Thoracic aorta (tissue), 2 donors: ENCODE data around the gene LOXL1. TPM values are rescaled to one million over a fixed set of nuclear protein-coding genes. Genes with fewer than 3 reads are reported as not detected.

Experiments
- ATAC-seq: fragments of 150-250 bp; one replicate; pipeline ENCODE4 v1.8.0; 2017; ENCODE audit warnings: low read depth; ENCODE audit not compliant: insufficient number of reproducible peaks, low FRiP score
- DNase-seq: peaks from one replicate; pipeline ENCODE4 v3.0.0-alpha.2; 2020; ENCODE audit warnings: low spot score
- H3K27ac ChIP-seq, 2 donors: fragments of 200-600 bp; sonication (generic); 1 replicate in 1 of 2; 2 replicates in 1 of 2; pipeline ENCODE4 v1.5.1; 2016; ENCODE audit warnings: mild to moderate bottlenecking in 2 of 2, moderate library complexity in 2 of 2
- H3K27me3 ChIP-seq: fragments of 200-600 bp; sonication (generic); replicated peaks from 2 replicates; pipeline ENCODE4 v1.6.0; 2016; ENCODE audit warnings: mild to moderate bottlenecking; ENCODE audit not compliant: insufficient read depth
- H3K36me3 ChIP-seq: fragments of 200-600 bp; sonication (generic); one replicate; pipeline ENCODE4 v1.5.1; 2016
- H3K4me1 ChIP-seq, 2 donors: fragments of 200-600 bp; sonication (generic); 1 replicate in 1 of 2; 2 replicates in 1 of 2; pipeline versions ENCODE4 v1.5.1 to v1.6.0; 2016; ENCODE audit warnings: low read depth in 2 of 2, mild to moderate bottlenecking in 1 of 2; ENCODE audit not compliant: control insufficient read depth in 1 of 2
- H3K4me3 ChIP-seq: fragments of 200-600 bp; sonication (generic); 2 replicates; pipeline ENCODE4 v1.5.1; 2016; ENCODE audit warnings: mild to moderate bottlenecking
- H3K9me3 ChIP-seq: fragments of 200-600 bp; sonication (generic); 2 replicates; pipeline ENCODE4 v1.5.1; 2016
- total RNA-seq, 2 donors: library from RNA; depleted of rRNA; stranded (reverse); fragments of >200 nt; gene quantifications; one replicate each; pipeline versions ENCODE4 v1.1.0 to v1.2.3, GENCODE V29; 2016
- TF ChIP-seq, protein P1 (sequence below): fragments of 200-600 bp; sonication (generic); IDR thresholded peaks from one replicate; pipeline ENCODE4 v1.5.1; 2019; ENCODE audit warnings: antibody characterized with exemption

Gene LOXL1
- total RNA-seq, 2 donors from 2014 or later: 164 to 321 TPM

DNA sequence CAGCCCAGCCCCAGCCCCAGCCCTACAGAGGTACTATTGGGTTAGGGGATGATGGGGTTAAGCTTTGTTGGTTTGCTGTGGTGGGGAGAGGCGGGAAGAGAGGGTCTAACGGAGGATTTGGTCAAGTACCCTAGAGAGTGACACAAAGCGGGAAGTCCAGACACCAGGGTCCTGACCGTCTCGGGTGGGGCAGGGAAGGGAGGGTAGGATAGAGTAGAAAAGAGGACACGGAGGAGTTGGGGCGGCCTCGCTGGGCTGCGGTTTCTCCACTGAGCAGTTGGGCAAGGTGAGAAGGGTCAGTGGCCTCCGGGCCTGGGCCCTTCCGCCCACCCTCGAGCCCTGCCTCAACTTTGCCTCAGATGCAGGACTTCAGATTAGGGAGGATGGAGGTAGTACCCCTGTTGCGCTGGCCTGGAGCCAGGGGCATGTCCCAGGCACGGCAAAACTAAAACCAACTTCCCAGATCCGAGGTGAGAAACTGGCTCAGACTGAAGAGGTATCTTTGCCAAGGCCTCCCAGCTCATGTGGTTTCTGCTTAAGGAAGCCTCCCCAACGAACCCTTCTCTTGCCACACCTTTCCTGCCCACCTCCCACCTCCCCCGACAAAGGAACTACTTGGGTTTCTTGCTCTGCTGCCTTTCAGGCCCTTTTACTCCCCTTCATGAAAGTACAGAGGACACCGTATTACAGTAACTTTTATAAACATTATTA lies 68.8 kb downstream of the LOXL1 start:
- DNase-seq: no peak
- H3K27ac ChIP-seq: peak overlapping the region; percentile 89 to 90
- H3K9me3 ChIP-seq: no peaks in the 10 kb centered on the region
- TF ChIP-seq, protein P1, sequence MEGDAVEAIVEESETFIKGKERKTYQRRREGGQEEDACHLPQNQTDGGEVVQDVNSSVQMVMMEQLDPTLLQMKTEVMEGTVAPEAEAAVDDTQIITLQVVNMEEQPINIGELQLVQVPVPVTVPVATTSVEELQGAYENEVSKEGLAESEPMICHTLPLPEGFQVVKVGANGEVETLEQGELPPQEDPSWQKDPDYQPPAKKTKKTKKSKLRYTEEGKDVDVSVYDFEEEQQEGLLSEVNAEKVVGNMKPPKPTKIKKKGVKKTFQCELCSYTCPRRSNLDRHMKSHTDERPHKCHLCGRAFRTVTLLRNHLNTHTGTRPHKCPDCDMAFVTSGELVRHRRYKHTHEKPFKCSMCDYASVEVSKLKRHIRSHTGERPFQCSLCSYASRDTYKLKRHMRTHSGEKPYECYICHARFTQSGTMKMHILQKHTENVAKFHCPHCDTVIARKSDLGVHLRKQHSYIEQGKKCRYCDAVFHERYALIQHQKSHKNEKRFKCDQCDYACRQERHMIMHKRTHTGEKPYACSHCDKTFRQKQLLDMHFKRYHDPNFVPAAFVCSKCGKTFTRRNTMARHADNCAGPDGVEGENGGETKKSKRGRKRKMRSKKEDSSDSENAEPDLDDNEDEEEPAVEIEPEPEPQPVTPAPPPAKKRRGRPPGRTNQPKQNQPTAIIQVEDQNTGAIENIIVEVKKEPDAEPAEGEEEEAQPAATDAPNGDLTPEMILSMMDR: no peak
- ATAC-seq: no peak
- peak overlapping the region; percentile 95 for H3K4me3 ChIP-seq
- H3K27me3 ChIP-seq: no peaks in the 10 kb centered on the region
- H3K4me1 ChIP-seq: peaks cover 52 to 74% of the 10 kb centered on the region in 2 donors
- peaks cover 17% of the 10 kb centered on the region for H3K36me3 ChIP-seq

DNA sequence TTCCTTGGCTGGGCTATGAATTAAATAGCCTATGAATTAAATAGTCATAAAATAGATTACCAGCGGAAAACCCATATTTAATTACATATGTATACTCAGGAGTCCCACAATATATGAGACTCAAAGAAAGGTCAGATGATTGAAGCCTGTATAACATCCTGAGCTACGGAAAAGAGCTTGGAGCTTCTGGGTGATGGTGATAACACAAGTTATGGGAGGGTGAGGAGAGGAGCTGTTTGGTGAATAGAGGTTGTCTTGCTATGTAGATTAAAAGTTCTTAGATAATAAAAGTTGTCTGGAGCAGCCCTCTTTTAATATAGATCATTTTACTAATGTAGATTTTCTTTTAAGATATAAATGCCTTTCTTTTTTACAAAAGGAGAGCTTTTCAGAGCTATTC lies 70.0 kb downstream of the LOXL1 start:
- Histone ChIP-seq H3K27ac (peak overlapping the region; percentile 89 to 90), H3K4me3 (peak overlapping the region; percentile 95), H3K36me3 (peaks cover 17% of the 10 kb centered on the region), H3K27me3 (no peaks in the 10 kb centered on the region), H3K9me3 (no peaks in the 10 kb centered on the region), H3K4me1 (peaks cover 47 to 68% of the 10 kb centered on the region in 2 donors)
- DNase-seq (no peak), ATAC-seq (no peak)
- TF ChIP-seq, protein P1: no peak

GRCh38 chr15:73996939-73997338 lies 70.7 kb downstream of the LOXL1 start:
- Histone ChIP-seq H3K9me3 (no peaks in the 10 kb centered on the region), H3K36me3 (peaks cover 17% of the 10 kb centered on the region), H3K4me3 (peak overlapping the region; percentile 95), H3K27ac (peak overlapping the region in 1 of 2 donors; percentile 89), H3K27me3 (no peaks in the 10 kb centered on the region), H3K4me1 (peaks cover 43 to 64% of the 10 kb centered on the region in 2 donors)
- DNase-seq (no peak), ATAC-seq (no peak)
- TF ChIP-seq, protein P1: no peak

DNA sequence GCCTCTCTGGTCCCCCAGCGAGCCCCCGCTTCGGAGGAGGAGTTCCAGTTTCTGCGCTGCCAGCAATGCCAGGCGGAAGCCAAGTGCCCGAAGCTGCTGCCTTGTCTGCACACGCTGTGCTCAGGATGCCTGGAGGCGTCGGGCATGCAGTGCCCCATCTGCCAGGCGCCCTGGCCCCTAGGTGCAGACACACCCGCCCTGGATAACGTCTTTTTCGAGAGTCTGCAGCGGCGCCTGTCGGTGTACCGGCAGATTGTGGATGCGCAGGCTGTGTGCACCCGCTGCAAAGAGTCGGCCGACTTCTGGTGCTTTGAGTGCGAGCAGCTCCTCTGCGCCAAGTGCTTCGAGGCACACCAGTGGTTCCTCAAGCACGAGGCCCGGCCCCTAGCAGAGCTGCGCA lies 71.7 kb downstream of the LOXL1 start:
- no peak for ATAC-seq
- TF ChIP-seq, protein P1: no peak
- peaks cover 17% of the 10 kb centered on the region for H3K36me3 ChIP-seq
- H3K9me3 ChIP-seq: no peaks in the 10 kb centered on the region
- peaks cover 36 to 60% of the 10 kb centered on the region in 2 donors for H3K4me1 ChIP-seq
- no peaks in the 10 kb centered on the region for H3K27me3 ChIP-seq
- H3K27ac ChIP-seq: no peak overlapping the region
- H3K4me3 ChIP-seq: no peak overlapping the region
- DNase-seq: no peak

Other genes starting within 250 kb of the LOXL1 start
- 10 to 100 TPM; 47.4 to 67.6 TPM for gene CD276, start 242.1 kb upstream of the LOXL1 start, total RNA-seq
- gene INSYN1, start 173.1 kb upstream of the LOXL1 start, total RNA-seq: 10 to 100 TPM; 10.6 to 15.2 TPM
- not detected for gene TBC1D21, start 52.9 kb upstream of the LOXL1 start, total RNA-seq
- gene STOML1, start 65.8 kb downstream of the LOXL1 start, total RNA-seq: 10 to 100 TPM; 23.6 to 37.9 TPM
- 100 to 1,000 TPM in 1 of 2 donors, 10 to 100 TPM in 1; 77.2 to 138 TPM for gene PML, start 68.3 kb downstream of the LOXL1 start, total RNA-seq
- gene GOLGA6A, start 156.1 kb downstream of the LOXL1 start, total RNA-seq: under 1 TPM; 0.14 to 0.42 TPM
- gene ISLR2, start 204.1 kb downstream of the LOXL1 start, total RNA-seq: not detected
- 100 to 1,000 TPM in 1 of 2 donors, 10 to 100 TPM in 1; 76.8 to 323 TPM for gene ISLR, start 247.2 kb downstream of the LOXL1 start, total RNA-seq